Uterus (tissue), 2 donors: ENCODE data around the gene LAMA5.

Source experiments
- CTCF ChIP-seq, 4 experiments: fragments of 200-600 bp in 2 of 4; fragments of 450-650 bp in 2 of 4; sonication (generic) in 2 of 4; IDR thresholded peaks; one replicate each; pipeline ENCODE4 v1.5.1; 2016 to 2019; ENCODE audit warnings: antibody characterized with exemption in 4 of 4, mild to moderate bottlenecking in 2 of 4, moderate library complexity in 1 of 4
- POLR2A ChIP-seq, 2 donors: fragments of 450-650 bp; IDR thresholded peaks; one replicate each; pipeline ENCODE4 v1.6.1; 2016; ENCODE audit warnings: antibody characterized with exemption in 2 of 2, mild to moderate bottlenecking in 1 of 2, moderate library complexity in 1 of 2

DNA sequence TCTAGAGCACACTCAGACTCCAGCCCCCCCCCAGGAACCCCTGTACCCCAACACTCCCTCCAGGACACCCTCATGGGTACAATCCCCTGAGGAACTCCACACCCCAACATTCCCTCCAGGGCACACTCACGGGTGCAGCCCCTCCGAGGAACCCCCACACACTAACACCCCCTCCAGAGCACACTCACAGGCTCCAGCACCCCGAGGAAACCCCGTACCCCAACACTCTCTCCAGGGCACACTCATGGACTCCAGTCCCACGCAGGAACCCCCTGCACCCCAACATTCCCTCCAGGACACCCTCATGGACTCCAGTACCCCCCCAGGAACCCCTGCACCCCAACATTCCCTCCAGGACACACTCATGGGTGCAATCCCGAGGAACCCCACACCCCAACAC, 31.6 kb downstream of the LAMA5 start:
- TF ChIP-seq POLR2A (IDR thresholded peaks at IDR 0.05) (no peak), CTCF (IDR thresholded peaks at IDR 0.05) (no peak)
